Neural crest cell (in vitro differentiated cells): ENCODE results near the gene RSPO1. TPM values are rescaled to one million over a fixed set of nuclear protein-coding genes. Genes with fewer than 3 reads are reported as not detected.

Experiments used
- DNase-seq: peaks from one replicate; pipeline ENCODE4 v3.0.0; 2021; ENCODE audit warnings: low read depth, mixed read lengths, low spot score
- H3K27ac Mint-ChIP-seq: one replicate; pipeline ENCODE4 v1.8.0; 2021; ENCODE audit warnings: mild to moderate bottlenecking, mixed read lengths; ENCODE audit not compliant: unreplicated experiment
- H3K27me3 Mint-ChIP-seq: 2 replicates; pipeline ENCODE4 v1.8.0; 2021; ENCODE audit warnings: low read depth, mild to moderate bottlenecking, mixed read lengths
- H3K36me3 Mint-ChIP-seq: 2 replicates; pipeline ENCODE4 v1.8.0; 2021; ENCODE audit warnings: low read depth, mild to moderate bottlenecking, mixed read lengths
- H3K4me1 Mint-ChIP-seq: 2 replicates; pipeline ENCODE4 v1.8.0; 2021; ENCODE audit warnings: mixed read lengths
- H3K4me3 Mint-ChIP-seq: one replicate; pipeline ENCODE4 v1.8.0; 2021; ENCODE audit warnings: mild to moderate bottlenecking, mixed read lengths
- H3K9me3 Mint-ChIP-seq: 2 replicates; pipeline ENCODE4 v1.8.0; 2021; ENCODE audit warnings: mixed read lengths
- total RNA-seq: library from RNA; stranded (reverse); gene quantifications from 2 replicates; pipeline ENCODE4 v1.2.1, GENCODE V29; 2021
- TF ChIP-seq, protein P1 (sequence below): fragments of 200-600 bp; sonication (generic); conservative IDR thresholded peaks from 2 replicates; pipeline ENCODE4 v1.5.0; 2021; ENCODE audit warnings: antibody characterized with exemption, mild to moderate bottlenecking

Gene RSPO1
- total RNA-seq, 1 donor from 2014 or later = 0.54 TPM

DNA sequence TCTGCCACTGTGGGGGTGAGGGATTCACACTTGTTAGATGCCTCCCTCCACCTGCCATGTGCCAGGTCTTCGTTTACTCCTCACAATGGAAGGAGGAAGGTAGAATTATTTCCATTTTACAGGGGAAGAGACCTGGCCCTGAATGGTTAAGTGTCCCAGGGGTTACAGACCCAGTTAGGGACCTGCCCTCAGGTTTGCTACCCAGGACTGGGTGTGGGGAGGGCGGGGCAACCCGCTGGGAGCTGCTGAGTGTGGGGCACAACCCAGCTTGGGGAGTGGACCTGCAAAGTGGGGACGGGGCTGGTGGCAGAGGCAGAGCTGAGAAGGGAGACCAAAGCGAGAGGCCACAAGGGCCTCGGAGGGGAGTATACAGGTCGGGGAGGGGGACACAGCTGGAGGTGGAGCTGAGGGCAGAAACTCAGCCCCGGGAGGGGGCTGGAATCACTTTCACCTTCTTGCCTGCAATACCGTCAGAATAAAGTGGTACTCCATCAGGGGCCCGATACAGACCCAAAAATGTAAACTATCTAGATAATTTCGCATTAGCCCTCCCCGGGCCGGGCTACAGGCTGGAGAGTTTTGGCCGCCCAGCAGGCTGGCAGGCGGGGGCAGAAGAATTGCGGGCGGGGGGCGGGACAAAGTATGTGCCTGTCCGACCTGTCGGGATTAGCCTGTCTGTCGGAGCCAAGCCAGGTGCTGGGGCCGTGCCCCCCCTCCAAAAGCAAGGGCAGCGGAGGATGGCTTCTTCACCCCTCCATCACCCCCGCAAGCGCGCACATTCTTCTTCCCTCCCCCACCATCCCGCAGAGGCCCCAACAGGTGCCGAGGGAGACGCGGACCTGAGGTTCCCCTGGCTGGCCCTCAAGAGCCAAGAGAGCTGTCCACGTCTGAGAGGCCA is 1.4 kb downstream of the RSPO1 start:
- peaks cover 60% of the 10 kb centered on the region for H3K27me3 Mint-ChIP-seq
- no peak for DNase-seq
- H3K9me3 Mint-ChIP-seq = no peaks in the 10 kb centered on the region
- TF ChIP-seq, protein P1, sequence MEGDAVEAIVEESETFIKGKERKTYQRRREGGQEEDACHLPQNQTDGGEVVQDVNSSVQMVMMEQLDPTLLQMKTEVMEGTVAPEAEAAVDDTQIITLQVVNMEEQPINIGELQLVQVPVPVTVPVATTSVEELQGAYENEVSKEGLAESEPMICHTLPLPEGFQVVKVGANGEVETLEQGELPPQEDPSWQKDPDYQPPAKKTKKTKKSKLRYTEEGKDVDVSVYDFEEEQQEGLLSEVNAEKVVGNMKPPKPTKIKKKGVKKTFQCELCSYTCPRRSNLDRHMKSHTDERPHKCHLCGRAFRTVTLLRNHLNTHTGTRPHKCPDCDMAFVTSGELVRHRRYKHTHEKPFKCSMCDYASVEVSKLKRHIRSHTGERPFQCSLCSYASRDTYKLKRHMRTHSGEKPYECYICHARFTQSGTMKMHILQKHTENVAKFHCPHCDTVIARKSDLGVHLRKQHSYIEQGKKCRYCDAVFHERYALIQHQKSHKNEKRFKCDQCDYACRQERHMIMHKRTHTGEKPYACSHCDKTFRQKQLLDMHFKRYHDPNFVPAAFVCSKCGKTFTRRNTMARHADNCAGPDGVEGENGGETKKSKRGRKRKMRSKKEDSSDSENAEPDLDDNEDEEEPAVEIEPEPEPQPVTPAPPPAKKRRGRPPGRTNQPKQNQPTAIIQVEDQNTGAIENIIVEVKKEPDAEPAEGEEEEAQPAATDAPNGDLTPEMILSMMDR = no peak
- H3K4me3 Mint-ChIP-seq = no peak overlapping the region
- H3K4me1 Mint-ChIP-seq = no peaks in the 10 kb centered on the region
- H3K27ac Mint-ChIP-seq = no peak overlapping the region
- no peaks in the 10 kb centered on the region for H3K36me3 Mint-ChIP-seq

GRCh38 chr1:37631036-37631435 is 3.7 kb downstream of the RSPO1 start:
- H3K27ac Mint-ChIP-seq = no peak overlapping the region
- no peak for DNase-seq
- H3K36me3 Mint-ChIP-seq = no peaks in the 10 kb centered on the region
- no peak overlapping the region for H3K4me3 Mint-ChIP-seq
- no peaks in the 10 kb centered on the region for H3K4me1 Mint-ChIP-seq
- TF ChIP-seq, protein P1 = no peak
- H3K9me3 Mint-ChIP-seq = no peaks in the 10 kb centered on the region
- H3K27me3 Mint-ChIP-seq = peaks cover 83% of the 10 kb centered on the region

- Mint-ChIP-seq H3K4me1 (no peaks in the 10 kb centered on the region), H3K27me3 (peaks cover 87% of the 10 kb centered on the region), H3K4me3 (no peak overlapping the region), H3K36me3 (no peaks in the 10 kb centered on the region), H3K9me3 (no peaks in the 10 kb centered on the region), H3K27ac (no peak overlapping the region)
- TF ChIP-seq, protein P1 = no peak
- no peak for DNase-seq
These were observed 4.2 kb downstream of the RSPO1 start for GRCh38 chr1:37630426-37631028.

DNA sequence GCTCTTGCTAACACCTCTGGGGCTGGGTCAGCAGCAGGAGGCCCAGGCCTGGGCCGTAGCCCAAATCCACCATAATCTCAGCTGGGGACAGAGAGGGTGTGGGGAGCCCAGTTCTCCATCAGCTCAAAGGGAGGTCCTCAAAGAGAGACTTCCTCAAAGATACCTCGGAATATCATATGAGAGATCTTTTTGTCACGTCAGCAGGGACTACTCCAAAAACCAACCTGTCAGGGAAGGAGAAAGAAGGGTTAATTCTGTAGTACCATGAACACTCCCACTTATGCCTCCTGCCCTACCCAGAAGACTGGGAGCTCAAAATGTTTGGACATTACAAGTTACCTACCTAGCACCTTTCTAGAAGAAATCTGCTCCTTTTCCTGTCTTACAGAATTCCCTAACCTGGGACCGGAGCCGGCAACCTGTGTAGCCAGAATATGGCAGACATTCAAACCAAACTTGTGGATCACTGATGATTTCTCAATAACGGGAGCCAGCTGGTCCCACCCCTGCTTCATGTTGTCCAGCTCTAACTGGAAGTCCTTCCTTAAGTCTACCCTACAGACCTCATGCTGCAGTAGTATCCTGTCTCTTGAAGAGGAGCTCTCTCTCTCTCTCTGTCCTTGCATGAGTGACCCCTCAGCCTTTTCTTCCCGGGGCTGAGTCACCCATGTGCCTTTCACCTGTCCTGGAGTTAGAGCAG is 4.8 kb downstream of the RSPO1 start:
- Mint-ChIP-seq H3K36me3 (no peaks in the 10 kb centered on the region), H3K27ac (no peak overlapping the region), H3K4me3 (no peak overlapping the region), H3K27me3 (peaks cover 93% of the 10 kb centered on the region), H3K9me3 (no peaks in the 10 kb centered on the region), H3K4me1 (no peaks in the 10 kb centered on the region)
- no peak for DNase-seq
- TF ChIP-seq, protein P1 = no peak

DNA sequence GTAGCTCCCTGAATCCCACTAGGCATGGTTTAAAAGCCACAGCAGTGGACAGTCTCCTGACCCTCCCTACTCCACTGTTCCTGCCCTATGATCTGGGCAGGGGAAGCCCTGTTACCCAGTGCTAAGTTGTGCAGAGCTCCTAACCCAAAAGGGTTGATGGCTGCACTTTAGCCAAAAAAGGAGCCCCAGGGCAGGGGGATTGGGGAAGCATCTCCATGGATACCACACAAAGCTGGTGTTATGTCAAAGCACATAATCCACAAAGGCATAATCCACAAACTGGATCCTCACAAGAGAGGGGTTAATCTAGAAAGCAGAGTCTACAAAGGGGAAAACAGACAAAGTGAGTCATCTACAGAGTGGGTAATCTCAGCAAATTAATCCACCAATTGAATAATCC is 5.7 kb downstream of the RSPO1 start:
- peaks cover 96% of the 10 kb centered on the region for H3K27me3 Mint-ChIP-seq
- no peak overlapping the region for H3K27ac Mint-ChIP-seq

More for the DNA sequence above, 5.7 kb downstream of the RSPO1 start:
- DNase-seq = no peak
- Mint-ChIP-seq H3K9me3 (no peaks in the 10 kb centered on the region), H3K4me1 (no peaks in the 10 kb centered on the region), H3K36me3 (no peaks in the 10 kb centered on the region), H3K4me3 (no peak overlapping the region)
- TF ChIP-seq, protein P1 = no peak
